ENCODE measurements around the gene SNORC.
"Not testable (repeated sequence)": the region's sequence is repeated elsewhere in the genome, so short reads cannot be mapped to it uniquely, and the experiment has no call there.

DNA sequence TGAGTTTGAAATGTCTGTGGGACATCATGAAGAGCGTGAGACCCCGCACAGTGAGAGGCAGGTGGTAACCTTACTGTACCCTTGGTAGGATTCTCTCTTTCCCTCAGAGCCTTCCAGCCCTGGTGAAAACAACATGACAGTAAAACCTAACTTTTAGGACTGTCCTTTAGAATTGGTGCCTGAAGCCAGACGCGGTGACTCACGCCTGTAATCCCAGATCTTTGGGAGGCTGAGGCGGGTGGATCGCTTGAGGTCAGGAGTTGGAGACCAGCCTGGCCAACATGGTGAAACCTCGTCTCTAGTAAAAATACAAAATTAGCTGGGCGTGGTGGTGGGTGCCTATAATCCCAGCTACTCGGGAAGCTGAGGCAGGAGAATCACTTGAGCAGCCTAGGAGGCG lies 18.0 kb upstream of the SNORC start:
- not testable (repeated sequence) for TF ChIP-seq YY1 (IDR thresholded peaks at IDR 0.05; ENCODE audit: insufficient read depth, insufficient read length); ZNF274 (IDR thresholded peaks at IDR 0.05; ENCODE audit: low read depth, low read length); SUZ12 (IDR thresholded peaks at IDR 0.05; ENCODE audit: extremely low read depth, insufficient read depth, insufficient read length)

Measured in NT2/D1 (cell line).